Panc1 (cell line): Measurements from ENCODE around the gene ADORA1. TPM values are rescaled to one million over a fixed set of nuclear protein-coding genes. Genes with fewer than 3 reads are reported as not detected.
A peak's percentile ranks its signal among the peaks of the same experiment; 100 is the strongest.

Experiments used
- ATAC-seq: fragments of 200-7000 bp; cut with Tn5 transposase; 2 replicates; pipeline ENCODE4 v1.9.1; 2020; ENCODE audit warnings: mild to moderate bottlenecking, moderate library complexity
- BruUV-seq: library from RNA; stranded (reverse); fragments of 400-500 nt; replicated peaks from 2 replicates; lab custom pipeline; 2021; lab: Mats Ljungman, UMichigan
- CTCF ChIA-PET: fragments of 300-600 bp; sonication (Branson Sonifier 250); formaldehyde crosslinking; loops from one replicate; lab custom pipeline; 2022; ENCODE audit warnings: antibody characterized with exemption; lab: Charles Lee
- POLR2A ChIA-PET: fragments of 300-600 bp; sonication (Branson Sonifier 250); formaldehyde crosslinking; loops from one replicate; lab custom pipeline; 2022; ENCODE audit warnings: antibody characterized with exemption; lab: Charles Lee
- DNase-seq: peaks from one replicate; pipeline ENCODE4 v3.0.0-alpha.2; 2010; ENCODE audit warnings: low read depth, low spot score
- H3K27ac ChIP-seq: 2 replicates; pipeline ENCODE4 v1.5.1; 2011; ENCODE audit warnings: mild to moderate bottlenecking, low read length, inconsistent platforms
- H3K27me3 ChIP-seq: fragments of 200-500 bp; sonication (Bioruptor generic); 2 replicates; pipeline ENCODE4 v1.6.0; 2014; ENCODE audit warnings: low read length, inconsistent platforms; ENCODE audit not compliant: control insufficient read depth, insufficient read depth
- H3K36me3 ChIP-seq: fragments of 200-500 bp; sonication (Bioruptor generic); 2 replicates; pipeline ENCODE4 v1.5.1; 2014; ENCODE audit warnings: inconsistent platforms, mild to moderate bottlenecking, low read length, moderate library complexity; ENCODE audit not compliant: control insufficient read depth, insufficient read depth
- H3K4me1 ChIP-seq: 2 replicates; pipeline ENCODE4 v1.5.1; 2011; ENCODE audit warnings: inconsistent platforms, mild to moderate bottlenecking, low read length, moderate library complexity; ENCODE audit not compliant: control insufficient read depth, insufficient read depth
- H3K4me3 ChIP-seq, 2 experiments: 2 replicates each; pipeline ENCODE4 v1.5.1; 2011 to 2012; ENCODE audit warnings: low read depth in 2 of 2, low read length in 2 of 2, mild to moderate bottlenecking in 2 of 2, inconsistent platforms in 1 of 2, moderate library complexity in 1 of 2
- H3K9me3 ChIP-seq: fragments of 200-500 bp; sonication (Bioruptor generic); 2 replicates; pipeline ENCODE4 v1.5.1; 2014; ENCODE audit warnings: low read depth, mild to moderate bottlenecking, inconsistent platforms, low read length, moderate library complexity; ENCODE audit not compliant: control insufficient read depth, insufficient read depth
- POLR2AphosphoS5 ChIP-seq: IDR thresholded peaks from 2 replicates; pipeline ENCODE4 v1.6.1; 2012; ENCODE audit warnings: mild to moderate bottlenecking, low read depth, low read length, moderate library complexity
- SIN3A ChIP-seq: IDR thresholded peaks from 2 replicates; pipeline ENCODE4 v1.6.1; 2012; ENCODE audit warnings: low read depth, mild to moderate bottlenecking, low read length, moderate library complexity, borderline replicate concordance; ENCODE audit not compliant: insufficient read depth
- TCF7L2 ChIP-seq: IDR thresholded peaks from 2 replicates; pipeline ENCODE4 v1.6.1; 2011; ENCODE audit warnings: mild to moderate bottlenecking, low read depth, low read length, inconsistent platforms
- in situ Hi-C: cut with HindIII; loops from 2 replicates; pipeline ENCODE4 v1.10.0; 2016; ENCODE audit warnings: low sequenced_read_pairs, low pct_unique_long_range_greater_than_20kb
- intact Hi-C: fragments of 100-400 bp; cut with micrococcal nuclease; formaldehyde crosslinking; loops from one replicate; pipeline ENCODE4 v1.10.0; 2022; ENCODE audit not compliant: unreplicated experiment
- total RNA-seq: library from RNA; stranded (reverse); gene quantifications from one replicate; pipeline ENCODE4 v1.2.1, GENCODE V29; 2021; ENCODE audit not compliant: unreplicated experiment
- TF ChIP-seq, protein P1 (sequence below): fragments of 450-650 bp; IDR thresholded peaks from 2 replicates; pipeline ENCODE4 v1.5.1; 2017; ENCODE audit warnings: mild to moderate bottlenecking
- TF ChIP-seq, protein P2 (sequence below), 2 experiments: IDR thresholded peaks; 2 replicates each; pipeline ENCODE4 v1.6.1; 2011 to 2012; ENCODE audit warnings: low read depth in 2 of 2, control low read depth in 1 of 2, low read length in 1 of 2, mild to moderate bottlenecking in 1 of 2, moderate library complexity in 1 of 2; ENCODE audit not compliant: insufficient read depth in 1 of 2

Gene ADORA1
- total RNA-seq, 1 experiment from 2014 or later = 8.5 TPM

DNA sequence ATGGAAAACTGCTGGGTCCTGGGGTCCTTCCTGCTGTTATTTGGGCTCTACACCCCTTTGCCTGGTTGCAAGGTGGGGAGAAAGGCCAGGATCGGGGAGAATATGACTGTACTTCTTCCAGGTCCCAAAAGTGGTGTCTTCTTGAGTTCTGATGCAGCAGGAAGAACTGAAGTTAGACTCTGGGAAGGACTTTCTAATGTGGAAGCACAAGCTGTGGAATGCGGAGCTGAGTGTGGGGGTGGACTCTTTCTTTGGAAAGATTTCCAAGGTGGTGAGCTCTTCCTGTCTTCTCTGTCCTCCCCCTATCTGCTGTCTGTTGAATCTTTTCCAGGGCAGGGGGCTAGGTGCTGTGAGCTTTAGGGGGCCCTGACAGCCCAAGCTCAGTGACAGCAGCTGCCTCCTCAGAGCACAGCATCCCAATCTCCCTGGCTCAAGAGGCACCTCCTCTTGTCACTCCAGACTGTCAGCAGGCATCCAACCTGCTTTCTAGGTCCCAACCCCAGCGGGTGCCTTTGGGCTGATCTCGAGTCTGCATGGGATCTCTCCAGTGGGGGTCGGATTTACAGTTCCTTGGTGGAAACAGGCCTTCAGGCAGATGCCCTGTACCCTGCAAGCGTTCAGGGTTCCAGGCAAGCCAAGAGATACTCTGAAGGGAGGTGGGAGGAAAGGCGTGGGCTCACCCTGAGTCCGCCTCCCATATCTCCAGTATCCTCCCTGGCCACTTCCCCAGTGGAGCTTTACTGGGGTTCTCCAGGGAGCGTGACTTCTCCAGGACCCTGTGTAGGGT, 23.2 kb downstream of the ADORA1 start:
- DNase-seq (no peak), ATAC-seq (peak; percentile 9; the same call in 1 of the 2 replicates)
- H3K36me3 ChIP-seq = no peaks in the 10 kb centered on the region
- POLR2A ChIA-PET = no interaction called here
- H3K4me3 ChIP-seq = no peak overlapping the region
- in situ Hi-C loops = no loop called here
- no peak for TF ChIP-seq TCF7L2
- TF ChIP-seq SIN3A = no peak
- TF ChIP-seq, protein P1, sequence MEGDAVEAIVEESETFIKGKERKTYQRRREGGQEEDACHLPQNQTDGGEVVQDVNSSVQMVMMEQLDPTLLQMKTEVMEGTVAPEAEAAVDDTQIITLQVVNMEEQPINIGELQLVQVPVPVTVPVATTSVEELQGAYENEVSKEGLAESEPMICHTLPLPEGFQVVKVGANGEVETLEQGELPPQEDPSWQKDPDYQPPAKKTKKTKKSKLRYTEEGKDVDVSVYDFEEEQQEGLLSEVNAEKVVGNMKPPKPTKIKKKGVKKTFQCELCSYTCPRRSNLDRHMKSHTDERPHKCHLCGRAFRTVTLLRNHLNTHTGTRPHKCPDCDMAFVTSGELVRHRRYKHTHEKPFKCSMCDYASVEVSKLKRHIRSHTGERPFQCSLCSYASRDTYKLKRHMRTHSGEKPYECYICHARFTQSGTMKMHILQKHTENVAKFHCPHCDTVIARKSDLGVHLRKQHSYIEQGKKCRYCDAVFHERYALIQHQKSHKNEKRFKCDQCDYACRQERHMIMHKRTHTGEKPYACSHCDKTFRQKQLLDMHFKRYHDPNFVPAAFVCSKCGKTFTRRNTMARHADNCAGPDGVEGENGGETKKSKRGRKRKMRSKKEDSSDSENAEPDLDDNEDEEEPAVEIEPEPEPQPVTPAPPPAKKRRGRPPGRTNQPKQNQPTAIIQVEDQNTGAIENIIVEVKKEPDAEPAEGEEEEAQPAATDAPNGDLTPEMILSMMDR = no peak
- TF ChIP-seq POLR2AphosphoS5 = no peak
- TF ChIP-seq, protein P2, sequence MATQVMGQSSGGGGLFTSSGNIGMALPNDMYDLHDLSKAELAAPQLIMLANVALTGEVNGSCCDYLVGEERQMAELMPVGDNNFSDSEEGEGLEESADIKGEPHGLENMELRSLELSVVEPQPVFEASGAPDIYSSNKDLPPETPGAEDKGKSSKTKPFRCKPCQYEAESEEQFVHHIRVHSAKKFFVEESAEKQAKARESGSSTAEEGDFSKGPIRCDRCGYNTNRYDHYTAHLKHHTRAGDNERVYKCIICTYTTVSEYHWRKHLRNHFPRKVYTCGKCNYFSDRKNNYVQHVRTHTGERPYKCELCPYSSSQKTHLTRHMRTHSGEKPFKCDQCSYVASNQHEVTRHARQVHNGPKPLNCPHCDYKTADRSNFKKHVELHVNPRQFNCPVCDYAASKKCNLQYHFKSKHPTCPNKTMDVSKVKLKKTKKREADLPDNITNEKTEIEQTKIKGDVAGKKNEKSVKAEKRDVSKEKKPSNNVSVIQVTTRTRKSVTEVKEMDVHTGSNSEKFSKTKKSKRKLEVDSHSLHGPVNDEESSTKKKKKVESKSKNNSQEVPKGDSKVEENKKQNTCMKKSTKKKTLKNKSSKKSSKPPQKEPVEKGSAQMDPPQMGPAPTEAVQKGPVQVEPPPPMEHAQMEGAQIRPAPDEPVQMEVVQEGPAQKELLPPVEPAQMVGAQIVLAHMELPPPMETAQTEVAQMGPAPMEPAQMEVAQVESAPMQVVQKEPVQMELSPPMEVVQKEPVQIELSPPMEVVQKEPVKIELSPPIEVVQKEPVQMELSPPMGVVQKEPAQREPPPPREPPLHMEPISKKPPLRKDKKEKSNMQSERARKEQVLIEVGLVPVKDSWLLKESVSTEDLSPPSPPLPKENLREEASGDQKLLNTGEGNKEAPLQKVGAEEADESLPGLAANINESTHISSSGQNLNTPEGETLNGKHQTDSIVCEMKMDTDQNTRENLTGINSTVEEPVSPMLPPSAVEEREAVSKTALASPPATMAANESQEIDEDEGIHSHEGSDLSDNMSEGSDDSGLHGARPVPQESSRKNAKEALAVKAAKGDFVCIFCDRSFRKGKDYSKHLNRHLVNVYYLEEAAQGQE (IDR thresholded peaks at IDR 0.05; ENCODE audit: insufficient read depth in 1 of 2, low read depth in 2 of 2, low read length in 1 of 2) = no peak
- intact Hi-C loops = no loop called here
- H3K27ac ChIP-seq = peak overlapping the region; percentile 75
- H3K27me3 ChIP-seq = no peaks in the 10 kb centered on the region
- no peaks in the 10 kb centered on the region for H3K9me3 ChIP-seq
- CTCF ChIA-PET = no interaction called here
- no TSS peak for BruUV-seq
- peaks cover 47% of the 10 kb centered on the region for H3K4me1 ChIP-seq

DNA sequence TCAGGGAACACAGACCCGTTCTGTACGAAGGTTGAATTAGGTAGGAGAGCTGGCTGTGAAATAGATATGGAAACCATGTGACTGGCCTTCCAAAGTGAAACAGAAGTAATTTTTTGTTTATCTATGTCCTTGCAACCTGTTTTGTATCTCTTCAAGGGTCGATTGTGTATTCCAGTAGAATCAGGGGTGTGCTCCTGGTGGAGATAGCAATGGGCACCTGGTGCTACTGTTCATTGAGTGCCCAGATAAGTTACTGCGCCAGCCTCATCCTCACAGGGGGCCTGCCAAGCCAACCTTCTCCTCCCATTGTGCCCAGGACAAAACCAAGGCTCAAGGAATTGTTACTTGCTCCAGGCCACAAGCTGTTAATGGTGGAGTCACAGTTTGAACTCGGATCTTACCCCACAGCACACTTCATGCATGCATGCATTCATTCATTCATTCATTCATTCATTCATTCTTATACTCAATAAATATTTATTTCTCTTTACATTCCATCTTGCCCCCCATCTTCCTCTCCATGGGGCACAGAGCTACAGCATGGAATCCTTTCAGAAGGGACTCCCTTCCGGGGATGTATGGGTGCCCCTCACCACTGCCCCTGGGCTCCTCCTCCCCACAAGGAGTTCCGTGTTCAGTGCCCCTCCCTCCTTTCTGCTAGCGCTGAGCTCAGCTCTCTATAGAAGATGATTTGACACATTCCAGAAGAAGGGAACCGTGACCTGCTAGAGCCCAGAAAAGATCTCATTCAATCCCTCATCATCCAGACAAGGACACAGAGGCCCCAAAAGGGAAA, 24.0 kb downstream of the ADORA1 start:
- intact Hi-C loops (no loop called here), in situ Hi-C loops (no loop called here)
- Histone ChIP-seq H3K27me3 (no peaks in the 10 kb centered on the region), H3K4me3 (no peak overlapping the region), H3K36me3 (no peaks in the 10 kb centered on the region), H3K27ac (peak overlapping the region; percentile 75), H3K9me3 (no peaks in the 10 kb centered on the region), H3K4me1 (peaks cover 47% of the 10 kb centered on the region)
- ChIA-PET POLR2A (no interaction called here), CTCF (no interaction called here)
- no TSS peak for BruUV-seq
- TF ChIP-seq SIN3A (no peak), POLR2AphosphoS5 (no peak), TCF7L2 (no peak)
- TF ChIP-seq, protein P1 = no peak
- TF ChIP-seq, protein P2 (IDR thresholded peaks at IDR 0.05; ENCODE audit: insufficient read depth in 1 of 2, low read depth in 2 of 2, low read length in 1 of 2) = no peak
- no peak for DNase-seq
- no peak for ATAC-seq
